Liver (tissue), 9 donors: Measurements from ENCODE around the gene TIAM1. TPM values are rescaled to one million over a fixed set of nuclear protein-coding genes. Genes with fewer than 3 reads are reported as not detected.

Experiments used
- DNase-seq: peaks from one replicate; pipeline ENCODE4 v3.0.0-alpha.2; 2017; ENCODE audit warnings: low spot score
- H3K27ac ChIP-seq, 2 donors: one replicate each; pipeline ENCODE4 v1.7.0; 2013; ENCODE audit warnings: inconsistent platforms in 2 of 2, low read length in 2 of 2, control low read depth in 1 of 2, low read depth in 1 of 2, mild to moderate bottlenecking in 1 of 2
- H3K27me3 ChIP-seq, 4 donors: one replicate each; pipeline versions ENCODE4 v1.6.1 to v1.7.0; 2013; ENCODE audit warnings: low read length in 3 of 4, inconsistent platforms in 1 of 4, mild to moderate bottlenecking in 1 of 4, moderate library complexity in 1 of 4; ENCODE audit not compliant: control insufficient read depth in 4 of 4, insufficient read depth in 4 of 4
- H3K36me3 ChIP-seq, 4 donors: one replicate each; pipeline versions ENCODE4 v1.6.1 to v1.7.0; 2013; ENCODE audit warnings: low read length in 3 of 4, mild to moderate bottlenecking in 3 of 4, low read depth in 1 of 4, moderate library complexity in 1 of 4; ENCODE audit not compliant: control insufficient read depth in 4 of 4, insufficient read depth in 3 of 4
- H3K4me1 ChIP-seq, 4 donors: one replicate each; pipeline versions ENCODE4 v1.6.1 to v1.7.0; 2013; ENCODE audit warnings: low read length in 3 of 4, mild to moderate bottlenecking in 3 of 4, moderate library complexity in 1 of 4; ENCODE audit not compliant: control insufficient read depth in 4 of 4, insufficient read depth in 4 of 4
- H3K4me3 ChIP-seq, 3 donors: one replicate each; pipeline versions ENCODE4 v1.6.1 to v1.7.0; 2013; ENCODE audit warnings: low read length in 3 of 3, control low read depth in 1 of 3, low read depth in 1 of 3, mild to moderate bottlenecking in 1 of 3
- H3K9ac ChIP-seq, 2 donors: one replicate each; pipeline ENCODE4 v1.7.0; 2013; ENCODE audit warnings: low read length in 2 of 2, mild to moderate bottlenecking in 2 of 2, moderate library complexity in 2 of 2, control low read depth in 1 of 2, low read depth in 1 of 2
- H3K9me3 ChIP-seq, 4 donors: one replicate each; pipeline versions ENCODE4 v1.6.1 to v1.7.0; 2013; ENCODE audit warnings: low read length in 3 of 4; ENCODE audit not compliant: control insufficient read depth in 4 of 4
- ATF3 ChIP-seq: IDR thresholded peaks from 2 replicates; pipeline ENCODE4 v1.6.1; 2016; ENCODE audit warnings: antibody characterized with exemption
- CTCF ChIP-seq: fragments of 150-350 bp; IDR thresholded peaks from 2 replicates; pipeline ENCODE4 v1.5.1; 2017; ENCODE audit warnings: improper control_type of control experiment, low read depth, low read length; ENCODE audit not compliant: missing input control
- EGR1 ChIP-seq, 2 donors: IDR thresholded peaks; 2 replicates each; pipeline ENCODE4 v1.6.1; 2016 to 2018; ENCODE audit warnings: antibody characterized with exemption in 2 of 2, low read depth in 2 of 2
- FOXA2 ChIP-seq: IDR thresholded peaks from 2 replicates; pipeline ENCODE4 v1.6.1; 2016; ENCODE audit warnings: antibody characterized with exemption
- GABPA ChIP-seq, 2 donors: IDR thresholded peaks in 1 of 2; conservative IDR thresholded peaks in 1 of 2; 2 replicates each; pipeline ENCODE4 v1.6.1; 2016; ENCODE audit warnings: antibody characterized with exemption in 2 of 2, mild to moderate bottlenecking in 1 of 2, moderate library complexity in 1 of 2
- HNF4A ChIP-seq, 2 donors: conservative IDR thresholded peaks; 2 replicates each; pipeline ENCODE4 v1.6.1; 2016; ENCODE audit warnings: antibody characterized with exemption in 2 of 2, mild to moderate bottlenecking in 2 of 2
- HNF4G ChIP-seq: IDR thresholded peaks from 2 replicates; pipeline ENCODE4 v1.6.1; 2016; ENCODE audit warnings: antibody characterized with exemption
- JUND ChIP-seq, 2 donors: IDR thresholded peaks; 2 replicates each; pipeline ENCODE4 v1.6.1; 2016; ENCODE audit warnings: antibody characterized with exemption in 2 of 2
- NR2F2 ChIP-seq: IDR thresholded peaks from 2 replicates; pipeline ENCODE4 v1.6.1; 2016; ENCODE audit warnings: antibody characterized with exemption
- RXRA ChIP-seq, 2 donors: IDR thresholded peaks; 2 replicates each; pipeline ENCODE4 v1.6.1; 2017 to 2018; ENCODE audit warnings: antibody characterized with exemption in 2 of 2, mild to moderate bottlenecking in 1 of 2
- SP1 ChIP-seq: IDR thresholded peaks from 2 replicates; pipeline ENCODE4 v1.6.1; 2018; ENCODE audit warnings: antibody characterized with exemption, mild to moderate bottlenecking
- TAF1 ChIP-seq: conservative IDR thresholded peaks from 2 replicates; pipeline ENCODE4 v1.6.1; 2016; ENCODE audit warnings: antibody characterized with exemption, mild to moderate bottlenecking
- YY1 ChIP-seq: IDR thresholded peaks from 2 replicates; pipeline ENCODE4 v1.6.1; 2016; ENCODE audit warnings: antibody characterized with exemption, mild to moderate bottlenecking
- WGBS: extraction: QIAGEN DNeasy Blood & Tissue Kit; methylation state at CpG from one replicate; pipeline ENCODE4 v1.1.7; 2013; 5-methylcytosine and 5-hydroxymethylcytosine counted together
- polyA plus RNA-seq, 2 donors: library from polyadenylated mRNA; stranded (reverse) in 1 of 2; unstranded in 1 of 2; fragments of 200-250 nt in 1 of 2; fragments of >200 nt in 1 of 2; fragmentation: Nextera tagmentation in 1 of 2; extraction: Ambion mirVana in 1 of 2; gene quantifications; one replicate each; pipeline versions ENCODE4 v1.2.1 to v1.2.3, GENCODE V29; 2013 to 2015
- total RNA-seq, 2 donors: library from RNA; depleted of rRNA; stranded (reverse); fragments of >200 nt; gene quantifications; one replicate each; pipeline ENCODE4 v1.2.3, GENCODE V29; 2014
- TF ChIP-seq, protein P1 (sequence below): IDR thresholded peaks from 2 replicates; pipeline ENCODE4 v1.6.1; 2016; ENCODE audit warnings: antibody characterized with exemption, mild to moderate bottlenecking
- donor health status: healthy.
- donor health status: healthy.
- donor health status: healthy.
- donor health status: healthy.
- donor health status: healthy.

The TIAM1 gene
- total and polyA plus RNA-seq, 4 donors = 3.0 to 7.4 (median 4.8) TPM

GRCh38 chr21:31133243-31133830, 210.7 kb downstream of the TIAM1 start (continued):
- TF ChIP-seq YY1 = no peak
- TF ChIP-seq, protein P1, sequence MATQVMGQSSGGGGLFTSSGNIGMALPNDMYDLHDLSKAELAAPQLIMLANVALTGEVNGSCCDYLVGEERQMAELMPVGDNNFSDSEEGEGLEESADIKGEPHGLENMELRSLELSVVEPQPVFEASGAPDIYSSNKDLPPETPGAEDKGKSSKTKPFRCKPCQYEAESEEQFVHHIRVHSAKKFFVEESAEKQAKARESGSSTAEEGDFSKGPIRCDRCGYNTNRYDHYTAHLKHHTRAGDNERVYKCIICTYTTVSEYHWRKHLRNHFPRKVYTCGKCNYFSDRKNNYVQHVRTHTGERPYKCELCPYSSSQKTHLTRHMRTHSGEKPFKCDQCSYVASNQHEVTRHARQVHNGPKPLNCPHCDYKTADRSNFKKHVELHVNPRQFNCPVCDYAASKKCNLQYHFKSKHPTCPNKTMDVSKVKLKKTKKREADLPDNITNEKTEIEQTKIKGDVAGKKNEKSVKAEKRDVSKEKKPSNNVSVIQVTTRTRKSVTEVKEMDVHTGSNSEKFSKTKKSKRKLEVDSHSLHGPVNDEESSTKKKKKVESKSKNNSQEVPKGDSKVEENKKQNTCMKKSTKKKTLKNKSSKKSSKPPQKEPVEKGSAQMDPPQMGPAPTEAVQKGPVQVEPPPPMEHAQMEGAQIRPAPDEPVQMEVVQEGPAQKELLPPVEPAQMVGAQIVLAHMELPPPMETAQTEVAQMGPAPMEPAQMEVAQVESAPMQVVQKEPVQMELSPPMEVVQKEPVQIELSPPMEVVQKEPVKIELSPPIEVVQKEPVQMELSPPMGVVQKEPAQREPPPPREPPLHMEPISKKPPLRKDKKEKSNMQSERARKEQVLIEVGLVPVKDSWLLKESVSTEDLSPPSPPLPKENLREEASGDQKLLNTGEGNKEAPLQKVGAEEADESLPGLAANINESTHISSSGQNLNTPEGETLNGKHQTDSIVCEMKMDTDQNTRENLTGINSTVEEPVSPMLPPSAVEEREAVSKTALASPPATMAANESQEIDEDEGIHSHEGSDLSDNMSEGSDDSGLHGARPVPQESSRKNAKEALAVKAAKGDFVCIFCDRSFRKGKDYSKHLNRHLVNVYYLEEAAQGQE = no peak
- TF ChIP-seq RXRA (IDR thresholded peaks at IDR 0.05) = no peak
- TF ChIP-seq HNF4G = no peak

GRCh38 chr21:31132574-31133242, 211.4 kb downstream of the TIAM1 start:
- peaks cover 0 to 7% (median 5%) of the 10 kb centered on the region in 4 donors for H3K36me3 ChIP-seq
- no peaks in the 10 kb centered on the region for H3K9me3 ChIP-seq
- no peak overlapping the region for H3K4me3 ChIP-seq
- H3K4me1 ChIP-seq = peaks cover 0 to 3% (median 0%) of the 10 kb centered on the region in 4 donors
- DNase-seq = no peak
- TF ChIP-seq NR2F2 (no peak), GABPA (IDR thresholded peaks at IDR 0.05 in 1 of 2, conservative IDR thresholded peaks at IDR 0.05 in 1 of 2) (no peak), FOXA2 (no peak), EGR1 (IDR thresholded peaks at IDR 0.05; ENCODE audit: low read depth in 2 of 2) (no peak), HNF4G (no peak), JUND (IDR thresholded peaks at IDR 0.05) (no peak), ATF3 (no peak), CTCF (no peak), RXRA (IDR thresholded peaks at IDR 0.05) (no peak), TAF1 (no peak), HNF4A (conservative IDR thresholded peaks at IDR 0.05) (no peak), SP1 (no peak)
- TF ChIP-seq, protein P1 = no peak
- H3K27me3 ChIP-seq = no peaks in the 10 kb centered on the region
- no peak overlapping the region for H3K27ac ChIP-seq
- WGBS = 69% methylated on average over 11 of the region's 11 CpGs
- no peak overlapping the region for H3K9ac ChIP-seq
